AG08395 (cell line): ENCODE data around the gene SPEG.
"Not testable (repeated sequence)": the region's sequence is repeated elsewhere in the genome, so short reads cannot be mapped to it uniquely, and the experiment has no call there.

Experiments
- DNase-seq: peaks from one replicate; pipeline ENCODE4 v3.0.0; 2012; ENCODE audit warnings: mixed read lengths, low spot score

SPEG gene

GRCh38 chr2:219405451-219405850 lies 29.2 kb upstream of the SPEG start:
- no peak for DNase-seq

- no peak for DNase-seq
These were observed 28.4 kb upstream of the SPEG start for GRCh38 chr2:219405958-219406860.

GRCh38 chr2:219406861-219407230 lies 27.8 kb upstream of the SPEG start:
- peak; percentile 95 for DNase-seq

- DNase-seq = not testable (repeated sequence)
These were observed 27.3 kb upstream of the SPEG start for GRCh38 chr2:219407343-219407742.

GRCh38 chr2:219408204-219408603 lies 26.4 kb upstream of the SPEG start:
- DNase-seq = no peak

- no peak for DNase-seq
These were observed 26.0 kb upstream of the SPEG start for GRCh38 chr2:219408631-219409030.

- DNase-seq = no peak
These were observed 25.0 kb upstream of the SPEG start for GRCh38 chr2:219409619-219410018.

GRCh38 chr2:219410390-219410789 lies 24.3 kb upstream of the SPEG start:
- DNase-seq = no peak

- DNase-seq = no peak
These were observed 19.8 kb upstream of the SPEG start for GRCh38 chr2:219414857-219415256.

- DNase-seq = no peak
These were observed 18.9 kb upstream of the SPEG start for GRCh38 chr2:219415580-219416234.

GRCh38 chr2:219416235-219416602 lies 18.4 kb upstream of the SPEG start:
- no peak for DNase-seq

- no peak for DNase-seq
These were observed 17.7 kb upstream of the SPEG start for GRCh38 chr2:219416938-219417337.

- DNase-seq = no peak
These were observed 17.3 kb upstream of the SPEG start for GRCh38 chr2:219417374-219417773.

GRCh38 chr2:219418155-219419011 lies 16.3 kb upstream of the SPEG start, which contains the start of gene DES:
Gene DES, plus strand, starts transcription at chr2:219418377. Its CDS starts 86 bp downstream, at chr2:219418463.
- no peak for DNase-seq

- DNase-seq = no peak
These were observed 15.7 kb upstream of the SPEG start for GRCh38 chr2:219419012-219419324.

GRCh38 chr2:219419331-219420197 lies 15.1 kb upstream of the SPEG start:
- DNase-seq = no peak

- no peak for DNase-seq
These were observed 14.0 kb upstream of the SPEG start for GRCh38 chr2:219420687-219421086.

- no peak for DNase-seq
These were observed 13.3 kb upstream of the SPEG start for GRCh38 chr2:219421323-219421722.

- no peak for DNase-seq
These were observed 11.6 kb upstream of the SPEG start for GRCh38 chr2:219422952-219423534.

GRCh38 chr2:219423652-219424377 lies 10.8 kb upstream of the SPEG start:
- DNase-seq = no peak
